Measurements from ENCODE around the gene IFITM10.
A peak's percentile ranks its signal among the peaks of the same experiment; 100 is the strongest.

IFITM10 gene

DNA sequence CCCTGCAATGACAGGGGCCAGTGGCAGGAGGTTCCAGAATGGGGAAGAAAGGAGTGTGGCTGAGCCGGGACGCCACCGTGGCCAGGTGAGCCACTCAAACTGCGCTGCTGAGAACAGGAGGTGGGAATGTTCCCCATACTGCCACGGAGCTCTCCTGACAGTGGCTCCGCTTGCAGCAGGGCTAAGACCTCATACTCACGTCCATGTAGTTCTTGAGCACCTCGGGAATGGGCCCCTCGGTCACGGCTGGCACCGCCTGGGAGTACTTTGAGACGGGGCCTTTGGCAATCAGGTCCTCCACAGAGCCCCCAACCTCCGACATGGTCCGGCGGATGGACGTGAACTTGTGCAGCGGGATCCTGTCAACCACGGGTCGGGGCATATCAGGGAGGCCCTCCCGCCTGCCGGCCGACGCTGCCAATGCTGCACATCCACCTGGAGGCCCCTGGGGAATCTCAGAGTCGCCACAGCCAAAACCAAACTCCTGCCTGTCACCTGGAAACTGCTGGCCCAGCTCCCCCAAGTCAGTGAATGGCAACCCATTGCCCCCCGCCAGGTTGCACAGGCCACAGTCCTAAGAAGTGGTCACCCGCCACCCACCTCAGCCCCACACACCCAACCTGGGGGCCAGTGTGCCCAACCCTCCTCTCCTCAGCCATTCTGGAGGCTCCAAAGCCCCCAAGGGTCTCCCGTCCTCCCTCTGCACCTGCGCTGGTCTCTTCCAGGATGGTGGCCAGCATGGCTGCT, 10.9 kb upstream of the IFITM10 start:
- peaks cover 51% of the 10 kb centered on the region for H3K4me1 Mint-ChIP-seq
- DNase-seq (ENCODE audit: low spot score in 2 of 2) (no peak), ATAC-seq (no peak)
- H3K9me3 Mint-ChIP-seq: no peaks in the 10 kb centered on the region
- peak overlapping the region; percentile 96 for H3K27ac Mint-ChIP-seq
- peak overlapping the region; percentile 89 for H3K4me3 Mint-ChIP-seq
- peaks cover 32% of the 10 kb centered on the region for H3K36me3 Mint-ChIP-seq

DNA sequence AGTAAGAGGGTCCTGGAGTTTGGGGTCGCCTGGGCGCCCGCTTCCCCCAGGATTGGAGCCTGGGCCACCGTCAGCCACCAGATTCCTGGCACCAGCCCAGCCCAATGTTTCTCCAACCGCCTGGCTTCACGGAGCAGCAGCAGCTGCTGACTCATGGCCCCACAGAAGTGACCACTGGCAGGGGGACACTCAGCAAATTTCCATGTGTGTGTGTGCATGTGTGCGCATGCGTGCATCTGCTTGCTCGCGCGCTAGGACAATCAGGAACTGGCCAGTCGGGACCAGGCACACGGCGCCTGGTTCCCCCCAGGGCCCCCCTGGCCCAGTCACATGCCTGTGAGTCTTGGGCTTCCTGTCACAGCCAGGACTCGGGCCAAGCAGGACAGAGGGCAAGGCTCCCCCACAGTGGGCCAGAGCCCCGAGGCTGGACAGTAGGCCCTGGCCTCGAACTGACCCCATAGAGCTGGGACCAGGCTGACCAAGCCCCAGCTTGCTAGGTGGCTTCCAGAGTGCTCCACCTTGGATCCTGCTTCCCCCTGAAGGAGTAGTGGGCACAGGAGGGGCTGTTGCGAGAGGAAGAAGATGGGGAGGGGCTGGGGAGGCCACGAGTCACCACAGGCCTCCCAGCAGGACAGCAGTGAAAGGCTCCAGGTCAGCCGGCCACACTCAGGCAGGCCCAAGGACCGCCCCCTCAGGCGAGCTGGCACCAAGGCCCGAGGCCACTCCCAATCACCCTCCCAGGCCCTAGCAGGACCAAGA, 10.1 kb upstream of the IFITM10 start:
- Mint-ChIP-seq H3K27ac (peak overlapping the region; percentile 96), H3K4me3 (peak overlapping the region; percentile 74), H3K4me1 (peaks cover 59% of the 10 kb centered on the region), H3K36me3 (peaks cover 39% of the 10 kb centered on the region), H3K9me3 (no peaks in the 10 kb centered on the region)
- ATAC-seq (no peak), DNase-seq (ENCODE audit: low spot score in 2 of 2) (no peak)

- H3K9me3 Mint-ChIP-seq: no peaks in the 10 kb centered on the region
- peaks cover 44% of the 10 kb centered on the region for H3K36me3 Mint-ChIP-seq
- ATAC-seq: no peak
- peak overlapping the region; percentile 74 for H3K4me3 Mint-ChIP-seq
- H3K4me1 Mint-ChIP-seq: peaks cover 65% of the 10 kb centered on the region
- DNase-seq (ENCODE audit: low spot score in 2 of 2): no peak
- peak overlapping the region; percentile 96 for H3K27ac Mint-ChIP-seq
These were observed 9.4 kb upstream of the IFITM10 start for GRCh38 chr11:1759851-1760220.

DNA sequence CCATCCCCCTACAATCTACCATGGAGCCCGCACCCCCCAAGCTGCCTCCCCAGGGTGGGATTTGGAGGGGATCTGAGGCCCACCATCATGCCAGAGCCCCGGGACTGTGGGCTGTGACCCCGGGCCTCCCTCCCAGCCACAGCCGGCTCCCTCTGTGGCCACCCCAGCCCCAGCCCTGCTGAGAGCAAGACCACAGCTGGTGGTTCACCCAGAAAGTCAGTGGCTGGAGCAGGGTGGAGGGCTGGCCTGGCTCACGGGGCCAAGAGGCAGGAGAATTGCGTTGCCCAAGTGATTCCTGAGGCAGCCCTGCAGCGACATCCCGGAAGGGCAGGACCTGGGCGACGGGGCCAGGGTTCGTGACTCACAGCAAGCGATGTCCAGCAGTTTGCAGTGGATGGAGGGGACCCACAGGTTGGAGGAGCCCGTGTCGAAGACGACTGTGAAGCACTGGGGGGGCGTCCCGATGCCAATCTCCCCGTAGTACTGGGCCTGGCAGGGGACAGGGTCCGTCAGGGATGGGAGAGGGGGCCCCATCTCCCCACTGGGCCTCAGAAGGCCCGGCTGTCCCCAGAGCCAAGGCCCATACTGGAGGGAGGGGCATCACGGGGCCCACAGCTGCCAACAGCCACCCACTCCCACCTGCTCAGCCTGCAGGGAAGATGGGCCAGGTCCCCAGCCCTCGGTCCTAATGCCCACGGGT, 8.9 kb upstream of the IFITM10 start:
- Mint-ChIP-seq H3K9me3 (no peaks in the 10 kb centered on the region), H3K4me1 (peaks cover 65% of the 10 kb centered on the region), H3K27ac (peak overlapping the region; percentile 96), H3K4me3 (peak overlapping the region; percentile 74), H3K36me3 (peaks cover 44% of the 10 kb centered on the region)
- DNase-seq (ENCODE audit: low spot score in 2 of 2) (no peak), ATAC-seq (no peak)

- H3K27ac Mint-ChIP-seq: peak overlapping the region; percentile 96
- H3K36me3 Mint-ChIP-seq: peaks cover 43% of the 10 kb centered on the region
- DNase-seq (ENCODE audit: low spot score in 2 of 2) (no peak), ATAC-seq (no peak)
- H3K4me1 Mint-ChIP-seq: peaks cover 63% of the 10 kb centered on the region
- H3K9me3 Mint-ChIP-seq: no peaks in the 10 kb centered on the region
- peak overlapping the region; percentile 74 for H3K4me3 Mint-ChIP-seq
These were observed 8.3 kb upstream of the IFITM10 start for GRCh38 chr11:1758611-1759150.

DNA sequence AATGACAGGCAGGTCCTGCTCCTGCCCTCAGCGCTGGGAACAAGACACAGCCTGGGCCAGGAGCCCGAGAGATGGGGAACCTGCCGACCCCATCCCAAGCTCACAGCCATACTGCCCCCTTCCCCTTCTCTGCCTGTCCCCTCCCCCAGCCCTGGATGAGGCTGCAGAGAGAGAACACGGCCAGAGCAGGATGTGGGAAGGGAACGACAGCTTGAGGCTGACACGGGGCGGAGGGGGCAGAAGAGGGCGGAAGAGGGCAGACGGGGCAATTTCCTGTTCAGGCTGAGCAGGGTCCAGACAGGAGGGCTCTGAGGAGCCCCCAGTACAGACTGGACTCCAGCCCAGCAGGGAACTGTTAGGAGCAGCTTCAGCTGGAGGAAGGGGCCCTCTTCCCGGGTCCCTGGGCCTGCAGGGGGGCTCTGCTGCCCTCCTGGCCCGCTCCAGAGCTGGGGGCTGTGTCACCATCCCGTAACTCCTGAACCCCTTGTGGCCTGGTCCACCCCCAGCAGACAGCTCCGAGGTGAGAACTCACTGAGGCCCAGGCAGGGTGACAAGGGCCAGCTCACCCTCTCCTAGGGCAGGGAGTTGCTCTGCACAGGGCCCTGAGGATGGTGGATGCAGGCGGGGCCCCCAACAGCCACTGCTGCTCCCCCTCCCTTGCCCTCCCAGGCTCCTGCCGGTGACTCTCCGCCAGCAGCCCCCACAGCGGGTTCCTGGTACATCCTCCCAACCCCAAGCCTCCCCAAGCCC, 7.6 kb upstream of the IFITM10 start:
- ATAC-seq (peak; percentile 92), DNase-seq (ENCODE audit: low spot score in 2 of 2) (peak; percentile 52 to 82)
- Mint-ChIP-seq H3K36me3 (peaks cover 47% of the 10 kb centered on the region), H3K4me1 (peaks cover 63% of the 10 kb centered on the region), H3K4me3 (peak overlapping the region; percentile 74), H3K9me3 (no peaks in the 10 kb centered on the region), H3K27ac (peak overlapping the region; percentile 96)

DNA sequence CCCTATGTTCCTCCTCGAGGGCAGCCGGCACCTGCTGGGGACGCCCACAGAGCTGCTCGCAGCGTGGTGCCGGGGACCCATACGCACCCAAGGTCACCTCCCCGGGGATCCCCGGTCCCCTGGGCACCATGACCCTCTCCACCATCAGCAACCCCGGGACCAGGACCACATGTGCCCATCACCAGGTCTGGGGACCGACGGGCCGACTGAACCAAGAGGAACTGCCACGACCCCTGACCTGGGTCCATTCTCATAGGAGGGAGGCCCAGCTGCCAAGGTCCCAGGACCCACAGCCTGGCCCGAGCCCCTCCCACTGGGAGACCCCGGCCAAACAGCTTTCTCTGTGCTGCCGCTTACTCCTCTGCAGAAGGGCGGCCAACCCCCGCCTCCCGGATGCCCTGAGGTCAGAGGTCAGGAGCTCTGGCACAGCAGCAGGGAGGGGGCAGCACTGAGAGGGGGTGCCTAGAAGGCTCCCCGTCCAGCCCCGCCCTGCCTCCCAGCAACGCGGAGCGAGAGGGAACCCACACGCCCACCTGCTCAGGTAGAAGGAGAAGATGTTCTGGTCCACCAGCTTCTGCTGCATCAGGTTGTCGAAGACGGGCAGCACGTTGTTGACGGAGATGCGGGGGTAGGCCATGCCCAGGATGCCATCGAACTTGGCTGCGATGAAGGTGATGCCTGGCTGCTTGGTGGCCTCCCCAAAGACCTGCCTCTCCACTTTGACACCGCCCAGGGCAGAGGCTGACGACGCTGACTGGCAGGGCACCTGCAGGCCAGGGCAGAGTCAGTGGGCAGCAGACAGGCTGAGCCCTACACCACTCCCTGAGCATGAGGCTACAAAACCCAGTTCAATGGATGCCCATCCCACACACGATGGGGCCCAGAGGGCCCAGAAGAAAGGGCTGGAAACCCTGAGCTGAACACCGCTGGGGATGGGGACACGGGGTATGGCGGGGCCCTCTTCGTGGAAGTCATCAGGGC, 6.7 kb upstream of the IFITM10 start:
- peaks cover 55% of the 10 kb centered on the region for H3K36me3 Mint-ChIP-seq
- H3K4me1 Mint-ChIP-seq: peaks cover 54% of the 10 kb centered on the region

GRCh38 chr11:1755692-1756561, 5.5 kb upstream of the IFITM10 start:
- Mint-ChIP-seq H3K4me1 (peaks cover 47% of the 10 kb centered on the region), H3K36me3 (peaks cover 63% of the 10 kb centered on the region), H3K4me3 (peak overlapping the region; percentile 74), H3K9me3 (no peaks in the 10 kb centered on the region), H3K27ac (peak overlapping the region; percentile 96)
- ATAC-seq (no peak), DNase-seq (ENCODE audit: low spot score in 2 of 2) (no peak)

More for the DNA sequence above, 6.7 kb upstream of the IFITM10 start:
- peak overlapping the region; percentile 96 for H3K27ac Mint-ChIP-seq
- H3K9me3 Mint-ChIP-seq: no peaks in the 10 kb centered on the region
- peak; percentile 9 for ATAC-seq
- no peak for DNase-seq (ENCODE audit: low spot score in 2 of 2)
- peak overlapping the region; percentile 74 for H3K4me3 Mint-ChIP-seq

GRCh38 chr11:1755344-1755691, 4.9 kb upstream of the IFITM10 start:
- Mint-ChIP-seq H3K36me3 (peaks cover 67% of the 10 kb centered on the region), H3K27ac (peak overlapping the region; percentile 80), H3K4me3 (no peak overlapping the region), H3K9me3 (no peaks in the 10 kb centered on the region), H3K4me1 (peaks cover 53% of the 10 kb centered on the region)
- no peak for DNase-seq (ENCODE audit: low spot score in 2 of 2)
- no peak for ATAC-seq

DNA sequence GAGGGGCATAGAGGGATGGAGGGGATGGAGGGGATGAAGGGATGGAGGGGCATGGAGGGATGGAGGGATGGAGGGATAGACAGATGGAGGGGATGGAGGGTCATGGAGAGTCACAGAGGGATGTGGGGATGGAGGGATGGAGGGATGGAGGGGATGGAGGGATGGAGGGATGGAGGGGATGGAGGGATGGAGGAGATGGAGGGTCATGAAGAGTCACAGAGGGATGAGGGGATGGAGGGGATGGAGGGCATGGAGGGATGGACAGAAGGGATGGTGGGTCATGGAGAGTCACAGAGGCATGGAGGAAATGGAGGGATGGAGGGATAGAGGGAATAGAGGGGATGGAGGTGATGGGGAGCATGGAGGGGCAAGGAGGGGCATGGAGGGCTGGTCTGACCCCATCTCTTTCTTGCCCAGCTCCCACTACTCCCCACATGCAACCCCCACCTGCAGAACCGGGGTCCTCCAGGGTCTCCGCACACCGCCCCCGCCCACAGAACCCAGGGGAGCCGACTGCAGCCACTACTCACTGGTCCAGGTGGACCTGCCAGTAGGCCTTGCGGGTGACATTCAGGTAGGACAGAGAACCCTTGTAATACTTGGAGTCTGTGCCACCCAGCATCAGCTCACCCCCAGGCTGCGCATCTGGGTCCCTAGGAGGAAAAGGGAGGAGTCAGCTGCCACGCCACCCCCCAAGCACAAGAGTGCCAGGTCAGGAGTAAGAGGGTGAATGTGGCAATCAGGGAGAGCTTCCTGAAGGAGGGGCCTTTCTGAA, 4.2 kb upstream of the IFITM10 start:
- H3K9me3 Mint-ChIP-seq: no peaks in the 10 kb centered on the region
- peak overlapping the region; percentile 80 for H3K27ac Mint-ChIP-seq
- ATAC-seq: no peak
- DNase-seq (ENCODE audit: low spot score in 2 of 2): no peak
- H3K36me3 Mint-ChIP-seq: peaks cover 75% of the 10 kb centered on the region
- H3K4me3 Mint-ChIP-seq: no peak overlapping the region
- peaks cover 60% of the 10 kb centered on the region for H3K4me1 Mint-ChIP-seq

DNA sequence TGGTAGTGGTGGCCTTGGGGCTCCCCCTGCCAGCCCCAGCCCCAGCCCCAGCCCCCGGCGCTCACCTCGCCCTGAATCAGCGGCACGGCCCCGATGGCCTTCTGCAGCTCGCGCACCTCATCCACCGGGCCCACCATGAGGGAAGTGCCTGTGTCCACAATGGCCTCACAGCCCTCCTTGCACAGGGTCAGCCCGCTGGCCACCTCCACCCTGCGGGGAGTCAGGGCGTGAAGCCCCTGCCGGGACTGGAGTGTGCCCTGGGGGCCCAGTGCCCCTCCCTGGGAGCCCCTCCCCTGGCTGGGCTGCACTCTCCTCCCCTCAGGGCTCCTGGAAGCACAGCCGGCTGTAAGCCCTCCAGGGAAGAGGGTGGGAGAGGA, 3.5 kb upstream of the IFITM10 start:
- H3K4me1 Mint-ChIP-seq: peaks cover 58% of the 10 kb centered on the region

DNA sequence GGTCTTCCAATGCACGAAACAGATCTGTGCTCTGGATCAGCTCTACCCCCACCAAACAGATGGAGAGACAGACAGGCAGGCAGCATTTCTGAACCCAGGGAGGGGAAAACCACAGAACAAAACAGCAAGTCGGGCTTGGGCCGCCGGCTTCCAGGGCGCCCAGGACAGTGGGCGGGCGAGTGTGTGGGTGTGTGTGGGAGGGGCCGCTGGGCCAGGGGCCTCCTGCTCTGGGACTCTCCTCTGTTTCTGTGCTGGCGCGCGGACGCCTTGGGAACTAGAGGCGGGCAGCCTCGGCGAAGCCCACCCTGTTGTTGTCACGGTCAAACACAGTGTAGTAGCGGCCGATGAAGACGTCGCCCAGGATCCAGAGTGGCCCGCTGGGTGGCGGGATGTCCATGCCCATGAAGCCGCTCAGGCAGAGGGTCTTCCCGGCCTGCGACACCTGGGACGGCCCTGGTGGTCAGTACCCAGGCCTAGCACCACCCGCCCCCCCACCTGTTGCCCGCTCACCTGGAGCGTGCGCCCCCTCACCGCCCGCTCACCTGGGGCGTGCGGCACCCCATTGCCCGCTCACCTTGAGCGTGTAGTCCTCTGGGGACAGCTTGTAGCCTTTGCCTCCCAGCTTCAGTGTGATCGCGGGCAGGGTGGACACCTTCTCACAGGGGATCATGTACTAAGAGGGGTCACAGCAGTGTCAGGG, 3.0 kb upstream of the IFITM10 start:
- no peak overlapping the region for H3K4me3 Mint-ChIP-seq
- ATAC-seq (no peak), DNase-seq (ENCODE audit: low spot score in 2 of 2) (no peak)
- peaks cover 68% of the 10 kb centered on the region for H3K36me3 Mint-ChIP-seq
- H3K27ac Mint-ChIP-seq: peak overlapping the region; percentile 32
- no peaks in the 10 kb centered on the region for H3K9me3 Mint-ChIP-seq
- H3K4me1 Mint-ChIP-seq: peaks cover 52% of the 10 kb centered on the region

More for the DNA sequence above, 3.5 kb upstream of the IFITM10 start:
- DNase-seq (ENCODE audit: low spot score in 2 of 2) (no peak), ATAC-seq (no peak)
- H3K4me3 Mint-ChIP-seq: no peak overlapping the region
- H3K9me3 Mint-ChIP-seq: no peaks in the 10 kb centered on the region
- H3K36me3 Mint-ChIP-seq: peaks cover 73% of the 10 kb centered on the region
- H3K27ac Mint-ChIP-seq: no peak overlapping the region
